Astrocyte (in vitro differentiated cells and primary cell): ENCODE results near the gene DCAF15.

Source experiments
- EZH2 ChIP-seq: IDR thresholded peaks from 2 replicates; pipeline ENCODE4 v1.6.1; 2012; ENCODE audit warnings: mild to moderate bottlenecking, low read length, inconsistent platforms; ENCODE audit not compliant: insufficient read depth
- TF ChIP-seq, protein P1 (sequence below): IDR thresholded peaks from 2 replicates; pipeline ENCODE4 v1.5.1; 2011; ENCODE audit warnings: low read depth, mild to moderate bottlenecking, inconsistent platforms, low read length, moderate library complexity; ENCODE audit not compliant: insufficient read depth

DNA sequence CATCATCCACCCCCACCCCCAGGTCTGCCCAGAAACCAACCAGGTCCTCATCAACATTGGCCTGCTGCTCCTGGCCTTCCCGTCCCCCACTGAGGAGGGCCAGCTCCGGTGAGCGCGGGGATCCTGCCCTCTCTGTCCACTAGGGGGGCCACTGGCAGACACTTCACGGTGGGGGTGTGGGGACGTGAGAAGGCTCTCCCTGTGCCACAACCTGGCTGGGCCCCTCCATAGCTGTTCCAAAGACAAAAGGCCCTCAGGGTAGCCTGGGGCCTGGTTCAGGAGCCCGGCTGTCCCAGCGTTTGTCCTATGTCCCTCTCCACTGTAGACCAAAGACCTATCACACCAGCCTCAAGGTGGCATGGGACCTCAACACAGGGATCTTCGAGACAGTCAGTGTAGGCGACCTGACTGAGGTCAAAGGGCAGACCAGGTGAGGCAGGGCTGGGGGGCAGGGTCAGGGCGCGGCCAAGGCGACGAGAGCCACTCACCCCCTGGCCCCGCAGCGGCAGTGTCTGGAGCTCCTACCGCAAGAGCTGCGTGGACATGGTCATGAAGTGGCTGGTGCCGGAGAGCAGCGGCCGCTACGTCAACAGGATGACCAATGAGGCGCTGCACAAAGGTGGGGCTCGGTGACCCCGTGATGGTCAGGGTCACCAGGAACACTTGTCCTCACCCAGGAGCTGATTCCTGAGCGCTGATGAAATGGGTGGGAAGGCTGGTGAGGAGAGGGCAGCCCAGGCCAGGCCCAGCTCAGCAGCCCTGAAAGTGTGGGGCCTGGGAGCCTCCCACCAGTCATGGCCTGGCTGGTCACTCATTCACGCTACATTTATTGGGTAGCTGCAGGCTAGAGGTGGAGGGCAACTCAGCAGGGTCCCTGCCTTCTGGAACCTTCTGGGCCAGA is 7.9 kb downstream of the DCAF15 start:
- TF ChIP-seq, protein P1, sequence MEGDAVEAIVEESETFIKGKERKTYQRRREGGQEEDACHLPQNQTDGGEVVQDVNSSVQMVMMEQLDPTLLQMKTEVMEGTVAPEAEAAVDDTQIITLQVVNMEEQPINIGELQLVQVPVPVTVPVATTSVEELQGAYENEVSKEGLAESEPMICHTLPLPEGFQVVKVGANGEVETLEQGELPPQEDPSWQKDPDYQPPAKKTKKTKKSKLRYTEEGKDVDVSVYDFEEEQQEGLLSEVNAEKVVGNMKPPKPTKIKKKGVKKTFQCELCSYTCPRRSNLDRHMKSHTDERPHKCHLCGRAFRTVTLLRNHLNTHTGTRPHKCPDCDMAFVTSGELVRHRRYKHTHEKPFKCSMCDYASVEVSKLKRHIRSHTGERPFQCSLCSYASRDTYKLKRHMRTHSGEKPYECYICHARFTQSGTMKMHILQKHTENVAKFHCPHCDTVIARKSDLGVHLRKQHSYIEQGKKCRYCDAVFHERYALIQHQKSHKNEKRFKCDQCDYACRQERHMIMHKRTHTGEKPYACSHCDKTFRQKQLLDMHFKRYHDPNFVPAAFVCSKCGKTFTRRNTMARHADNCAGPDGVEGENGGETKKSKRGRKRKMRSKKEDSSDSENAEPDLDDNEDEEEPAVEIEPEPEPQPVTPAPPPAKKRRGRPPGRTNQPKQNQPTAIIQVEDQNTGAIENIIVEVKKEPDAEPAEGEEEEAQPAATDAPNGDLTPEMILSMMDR, result peak; percentile 15
- TF ChIP-seq EZH2, result no peak
